PC-9 (cell line): ENCODE measurements around the gene RUNX3. TPM values are rescaled to one million over a fixed set of nuclear protein-coding genes. Genes with fewer than 3 reads are reported as not detected.

Source experiments
- BruUV-seq: library from RNA; stranded (reverse); fragments of 400-500 nt; replicated peaks from 2 replicates; lab custom pipeline; 2021; lab: Mats Ljungman, UMichigan
- CTCF ChIA-PET: fragments of 300-600 bp; sonication (Branson Sonifier 250); formaldehyde crosslinking; loops from one replicate; lab custom pipeline; 2022; ENCODE audit warnings: antibody characterized with exemption; lab: Charles Lee
- POLR2A ChIA-PET: fragments of 300-600 bp; sonication (Branson Sonifier 250); formaldehyde crosslinking; loops from one replicate; lab custom pipeline; 2022; ENCODE audit warnings: antibody characterized with exemption; ENCODE audit not compliant: unreplicated experiment; lab: Charles Lee
- DNase-seq, 2 experiments: peaks; one replicate each; pipeline versions ENCODE4 v3.0.0 to v3.0.0-alpha.2; 2015 to 2022; ENCODE audit warnings: mixed read lengths in 1 of 2
- H2AFZ ChIP-seq: fragments of 200-600 bp; sonication (generic); 2 replicates; pipeline ENCODE4 v1.8.1; 2017; ENCODE audit warnings: antibody characterized with exemption
- H3F3A ChIP-seq: fragments of 200-600 bp; sonication (generic); 2 replicates; pipeline ENCODE4 v1.8.1; 2017; ENCODE audit warnings: antibody characterized with exemption, mild to moderate bottlenecking, low read depth; ENCODE audit not compliant: insufficient read depth
- H3K27ac ChIP-seq: fragments of 200-600 bp; sonication (generic); 2 replicates; pipeline ENCODE4 v1.6.1; 2016; ENCODE audit warnings: mixed run types
- H3K27me3 ChIP-seq: fragments of 200-600 bp; sonication (generic); 2 replicates; pipeline ENCODE4 v1.6.1; 2016; ENCODE audit warnings: low read depth, mixed run types; ENCODE audit not compliant: insufficient read depth
- H3K36me3 ChIP-seq: fragments of 200-600 bp; sonication (generic); 2 replicates; pipeline ENCODE4 v1.6.1; 2016; ENCODE audit warnings: low read depth, mixed run types
- H3K4me1 ChIP-seq: fragments of 200-600 bp; sonication (generic); replicated peaks from 2 replicates; pipeline ENCODE4 v1.6.1; 2016; ENCODE audit warnings: mixed run types; ENCODE audit not compliant: insufficient read depth
- H3K4me2 ChIP-seq: fragments of 200-600 bp; sonication (generic); 2 replicates; pipeline ENCODE4 v1.6.1; 2017; ENCODE audit warnings: mixed run types
- H3K4me3 ChIP-seq: fragments of 200-600 bp; sonication (generic); 2 replicates; pipeline ENCODE4 v1.6.1; 2016; ENCODE audit warnings: mixed run types
- H3K79me2 ChIP-seq: fragments of 200-600 bp; sonication (generic); 2 replicates; pipeline ENCODE4 v1.6.1; 2017; ENCODE audit warnings: low read depth, mixed run types
- H3K9me2 ChIP-seq: fragments of 200-600 bp; sonication (generic); 2 replicates; pipeline ENCODE4 v1.8.1; 2017; ENCODE audit warnings: mild to moderate bottlenecking; ENCODE audit not compliant: insufficient read depth
- H3K9me3 ChIP-seq: fragments of 200-600 bp; sonication (generic); 2 replicates; pipeline ENCODE4 v1.8.1; 2016; ENCODE audit warnings: low read depth; ENCODE audit not compliant: insufficient read depth
- H4K20me1 ChIP-seq: fragments of 200-600 bp; sonication (generic); 2 replicates; pipeline ENCODE4 v1.8.1; 2017; ENCODE audit not compliant: insufficient read depth
- EZH2 ChIP-seq: fragments of 200-600 bp; sonication (generic); IDR thresholded peaks from 2 replicates; pipeline ENCODE4 v1.8.0; 2017; ENCODE audit warnings: antibody characterized with exemption, low read depth
- intact Hi-C: fragments of 100-400 bp; cut with micrococcal nuclease; formaldehyde crosslinking; loops from one replicate; pipeline ENCODE4 v1.10.0; 2022; ENCODE audit not compliant: unreplicated experiment
- total RNA-seq: library from RNA; stranded (reverse); gene quantifications from 2 replicates; pipeline ENCODE4 v1.2.3, GENCODE V29; 2021
- TF ChIP-seq, protein P1 (sequence below): fragments of 200-600 bp; sonication (generic); conservative IDR thresholded peaks from 2 replicates; pipeline ENCODE4 v1.6.1; 2017; ENCODE audit warnings: mixed run types, antibody characterized with exemption, mild to moderate bottlenecking, moderate library complexity

Gene RUNX3
- total RNA-seq, 1 experiment from 2014 or later, result not detected

DNA sequence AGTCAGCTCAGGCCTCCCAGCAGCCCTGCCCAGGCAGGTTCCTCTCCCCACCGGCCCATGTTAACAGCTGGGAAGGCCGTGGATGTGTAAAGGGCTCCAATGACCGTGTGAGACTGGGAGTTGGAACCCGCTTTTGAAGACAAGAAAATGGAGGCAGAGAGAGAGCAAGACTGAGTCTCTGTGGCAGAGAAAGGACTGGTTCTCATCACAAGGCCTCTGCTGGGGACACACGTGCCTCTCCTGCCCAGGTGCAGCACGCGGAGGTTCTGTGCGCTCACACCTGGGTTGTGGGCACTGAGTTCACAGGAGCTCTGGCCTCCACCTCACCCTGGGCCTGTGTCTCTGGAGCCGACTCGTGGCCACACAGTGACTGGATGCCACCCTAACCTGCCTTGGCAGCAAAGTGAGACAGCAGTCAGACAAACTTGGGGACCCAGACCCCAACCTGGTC lies 27.0 kb downstream of the RUNX3 start:
- CTCF ChIA-PET, result no interaction called here

DNA sequence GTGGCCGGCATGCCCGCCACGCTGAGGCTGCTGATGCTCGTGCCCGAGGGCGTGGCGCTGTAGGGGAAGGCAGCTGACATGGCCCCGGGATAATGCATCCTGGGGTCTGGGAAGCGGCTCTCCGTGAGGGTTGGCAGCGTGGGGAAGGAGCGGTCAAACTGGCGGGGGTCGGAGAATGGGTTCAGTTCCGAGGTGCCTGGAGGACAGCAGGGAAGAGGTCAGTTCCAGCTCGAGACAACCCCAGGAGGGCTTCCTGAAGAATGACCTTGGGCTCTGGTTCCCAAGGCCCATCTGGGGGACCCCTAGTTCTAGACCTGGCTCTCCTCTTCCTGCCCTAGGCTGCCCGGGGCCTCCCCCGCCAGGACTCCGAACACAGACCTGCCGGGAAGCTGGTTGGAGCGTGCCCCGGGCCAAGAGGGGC lies 27.6 kb downstream of the RUNX3 start:
- Histone ChIP-seq H3K27ac (no peak overlapping the region), H3K9me3 (no peaks in the 10 kb centered on the region), H4K20me1 (no peaks in the 10 kb centered on the region), H3K4me2 (no peak overlapping the region), H3K79me2 (no peaks in the 10 kb centered on the region), H3K27me3 (peaks cover 39% of the 10 kb centered on the region), H3K4me3 (no peak overlapping the region), H2AFZ (no peak overlapping the region), H3K9me2 (no peaks in the 10 kb centered on the region), H3F3A (no peaks in the 10 kb centered on the region), H3K4me1 (no peaks in the 10 kb centered on the region), H3K36me3 (no peaks in the 10 kb centered on the region)
- TF ChIP-seq EZH2, result no peak
- TF ChIP-seq, protein P1, sequence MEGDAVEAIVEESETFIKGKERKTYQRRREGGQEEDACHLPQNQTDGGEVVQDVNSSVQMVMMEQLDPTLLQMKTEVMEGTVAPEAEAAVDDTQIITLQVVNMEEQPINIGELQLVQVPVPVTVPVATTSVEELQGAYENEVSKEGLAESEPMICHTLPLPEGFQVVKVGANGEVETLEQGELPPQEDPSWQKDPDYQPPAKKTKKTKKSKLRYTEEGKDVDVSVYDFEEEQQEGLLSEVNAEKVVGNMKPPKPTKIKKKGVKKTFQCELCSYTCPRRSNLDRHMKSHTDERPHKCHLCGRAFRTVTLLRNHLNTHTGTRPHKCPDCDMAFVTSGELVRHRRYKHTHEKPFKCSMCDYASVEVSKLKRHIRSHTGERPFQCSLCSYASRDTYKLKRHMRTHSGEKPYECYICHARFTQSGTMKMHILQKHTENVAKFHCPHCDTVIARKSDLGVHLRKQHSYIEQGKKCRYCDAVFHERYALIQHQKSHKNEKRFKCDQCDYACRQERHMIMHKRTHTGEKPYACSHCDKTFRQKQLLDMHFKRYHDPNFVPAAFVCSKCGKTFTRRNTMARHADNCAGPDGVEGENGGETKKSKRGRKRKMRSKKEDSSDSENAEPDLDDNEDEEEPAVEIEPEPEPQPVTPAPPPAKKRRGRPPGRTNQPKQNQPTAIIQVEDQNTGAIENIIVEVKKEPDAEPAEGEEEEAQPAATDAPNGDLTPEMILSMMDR, result no peak
- BruUV-seq, result no TSS peak
- DNase-seq, result no peak
- CTCF ChIA-PET, result no interaction called here
- intact Hi-C loops, result no loop called here
- POLR2A ChIA-PET, result no interaction called here

More for the DNA sequence above, 27.0 kb downstream of the RUNX3 start:
- no peaks in the 10 kb centered on the region for H3K9me3 ChIP-seq
- no peaks in the 10 kb centered on the region for H3K36me3 ChIP-seq
- no peak overlapping the region for H2AFZ ChIP-seq
- no peak for TF ChIP-seq EZH2
- TF ChIP-seq, protein P1, result no peak
- no peak overlapping the region for H3K27ac ChIP-seq
- no TSS peak for BruUV-seq
- H3K79me2 ChIP-seq, result no peaks in the 10 kb centered on the region
- H3K4me3 ChIP-seq, result no peak overlapping the region
- POLR2A ChIA-PET, result no interaction called here
- H3F3A ChIP-seq, result no peaks in the 10 kb centered on the region
- H3K27me3 ChIP-seq, result peaks cover 39% of the 10 kb centered on the region
- H3K4me1 ChIP-seq, result no peaks in the 10 kb centered on the region
- intact Hi-C loops, result no loop called here
- no peak overlapping the region for H3K4me2 ChIP-seq
- DNase-seq, result no peak
- no peaks in the 10 kb centered on the region for H3K9me2 ChIP-seq
- H4K20me1 ChIP-seq, result no peaks in the 10 kb centered on the region

DNA sequence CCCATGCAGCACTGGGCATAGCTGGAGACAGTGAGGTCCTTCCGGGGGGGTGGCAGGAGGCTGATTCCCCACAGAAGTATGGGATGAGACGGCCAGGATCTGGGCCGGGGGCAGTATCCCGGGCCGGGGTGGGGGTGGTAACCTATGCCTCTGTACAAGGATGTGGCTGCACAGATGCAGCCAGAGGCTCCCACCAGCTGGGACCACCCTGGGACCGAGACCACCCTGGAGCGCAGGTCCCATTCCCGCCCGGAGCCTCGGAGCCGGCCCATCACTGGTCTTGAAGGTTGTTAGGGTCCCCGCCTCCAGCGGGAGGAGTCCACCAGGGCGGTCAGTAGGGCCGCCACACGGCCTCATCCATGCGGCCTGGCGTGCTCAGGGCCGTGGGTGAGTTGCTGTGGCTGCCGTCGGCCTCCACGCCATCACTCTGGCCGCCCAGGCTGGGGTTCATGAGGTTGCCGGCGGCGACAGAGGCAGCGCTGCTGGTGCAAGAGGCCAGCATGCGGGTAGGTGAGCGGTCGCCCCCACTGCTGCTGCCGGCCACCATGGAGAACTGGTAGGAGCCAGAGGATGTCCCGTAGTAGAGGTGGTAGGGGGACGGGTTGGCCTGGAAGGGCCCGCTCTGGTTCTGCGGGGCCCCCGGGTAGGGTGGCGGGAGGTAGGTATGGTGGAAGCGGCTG lies 28.1 kb downstream of the RUNX3 start:
- CTCF ChIA-PET, result no interaction called here

More for the DNA sequence above, 28.1 kb downstream of the RUNX3 start:
- DNase-seq, result no peak
- Histone ChIP-seq H2AFZ (no peak overlapping the region), H3K9me2 (no peaks in the 10 kb centered on the region), H3K4me3 (no peak overlapping the region), H3K9me3 (no peaks in the 10 kb centered on the region), H3K36me3 (no peaks in the 10 kb centered on the region), H3K27ac (no peak overlapping the region), H3F3A (no peaks in the 10 kb centered on the region), H3K4me1 (no peaks in the 10 kb centered on the region), H3K27me3 (peaks cover 39% of the 10 kb centered on the region), H3K4me2 (no peak overlapping the region), H4K20me1 (no peaks in the 10 kb centered on the region), H3K79me2 (no peaks in the 10 kb centered on the region)
- POLR2A ChIA-PET, result no interaction called here
- no peak for TF ChIP-seq EZH2
- TF ChIP-seq, protein P1, result no peak
- intact Hi-C loops, result no loop called here
- BruUV-seq, result no TSS peak
